NB4 (cell line): ENCODE measurements around the gene FSD1.

Experiments
- DNase-seq: peaks from one replicate; pipeline ENCODE4 v3.0.0; 2010; ENCODE audit warnings: low read depth
- H3K4me3 ChIP-seq: one replicate; pipeline ENCODE4 v1.5.1; 2011; ENCODE audit warnings: mild to moderate bottlenecking, low read depth, low read length, moderate library complexity
- MYC ChIP-seq: IDR thresholded peaks from 2 replicates; pipeline ENCODE4 v1.6.1; 2011; ENCODE audit warnings: low read depth, low read length
- POLR2A ChIP-seq: IDR thresholded peaks from 2 replicates; pipeline ENCODE4 v1.6.1; 2011; ENCODE audit warnings: mild to moderate bottlenecking; ENCODE audit not compliant: insufficient read length; ENCODE audit errors: extremely low read depth
- TF ChIP-seq, protein P1 (sequence below): IDR thresholded peaks from 2 replicates; pipeline ENCODE4 v1.6.1; 2011; ENCODE audit warnings: low read depth, low read length
- TF ChIP-seq, protein P2 (sequence below): IDR thresholded peaks from one replicate; pipeline ENCODE4 v1.5.1; 2012; ENCODE audit warnings: low read depth, low read length

FSD1 gene

GRCh38 chr19:4362831-4363545 is 58.6 kb downstream of the FSD1 start:
- H3K4me3 ChIP-seq = no peak overlapping the region
- TF ChIP-seq POLR2A (no peak), MYC (peak; percentile 50)
- TF ChIP-seq, protein P1, sequence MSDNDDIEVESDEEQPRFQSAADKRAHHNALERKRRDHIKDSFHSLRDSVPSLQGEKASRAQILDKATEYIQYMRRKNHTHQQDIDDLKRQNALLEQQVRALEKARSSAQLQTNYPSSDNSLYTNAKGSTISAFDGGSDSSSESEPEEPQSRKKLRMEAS = peak; percentile 33; the same call in 1 of the 2 replicates
- TF ChIP-seq, protein P2, sequence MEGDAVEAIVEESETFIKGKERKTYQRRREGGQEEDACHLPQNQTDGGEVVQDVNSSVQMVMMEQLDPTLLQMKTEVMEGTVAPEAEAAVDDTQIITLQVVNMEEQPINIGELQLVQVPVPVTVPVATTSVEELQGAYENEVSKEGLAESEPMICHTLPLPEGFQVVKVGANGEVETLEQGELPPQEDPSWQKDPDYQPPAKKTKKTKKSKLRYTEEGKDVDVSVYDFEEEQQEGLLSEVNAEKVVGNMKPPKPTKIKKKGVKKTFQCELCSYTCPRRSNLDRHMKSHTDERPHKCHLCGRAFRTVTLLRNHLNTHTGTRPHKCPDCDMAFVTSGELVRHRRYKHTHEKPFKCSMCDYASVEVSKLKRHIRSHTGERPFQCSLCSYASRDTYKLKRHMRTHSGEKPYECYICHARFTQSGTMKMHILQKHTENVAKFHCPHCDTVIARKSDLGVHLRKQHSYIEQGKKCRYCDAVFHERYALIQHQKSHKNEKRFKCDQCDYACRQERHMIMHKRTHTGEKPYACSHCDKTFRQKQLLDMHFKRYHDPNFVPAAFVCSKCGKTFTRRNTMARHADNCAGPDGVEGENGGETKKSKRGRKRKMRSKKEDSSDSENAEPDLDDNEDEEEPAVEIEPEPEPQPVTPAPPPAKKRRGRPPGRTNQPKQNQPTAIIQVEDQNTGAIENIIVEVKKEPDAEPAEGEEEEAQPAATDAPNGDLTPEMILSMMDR = no peak
- DNase-seq = no peak

GRCh38 chr19:4363571-4364304 is 59.3 kb downstream of the FSD1 start:
- TF ChIP-seq, protein P1 = no peak
- no peak for TF ChIP-seq MYC
- TF ChIP-seq, protein P2 = no peak
- TF ChIP-seq POLR2A = no peak
- no peak for DNase-seq

GRCh38 chr19:4365341-4365740 is 60.9 kb downstream of the FSD1 start:
- DNase-seq = no peak
- no peak for TF ChIP-seq MYC
- TF ChIP-seq, protein P2 = no peak
- no peak for TF ChIP-seq POLR2A
- TF ChIP-seq, protein P1 = no peak
- no peak overlapping the region for H3K4me3 ChIP-seq

More at GRCh38 chr19:4363571-4364304, 59.3 kb downstream of the FSD1 start:
- H3K4me3 ChIP-seq = no peak overlapping the region

DNA sequence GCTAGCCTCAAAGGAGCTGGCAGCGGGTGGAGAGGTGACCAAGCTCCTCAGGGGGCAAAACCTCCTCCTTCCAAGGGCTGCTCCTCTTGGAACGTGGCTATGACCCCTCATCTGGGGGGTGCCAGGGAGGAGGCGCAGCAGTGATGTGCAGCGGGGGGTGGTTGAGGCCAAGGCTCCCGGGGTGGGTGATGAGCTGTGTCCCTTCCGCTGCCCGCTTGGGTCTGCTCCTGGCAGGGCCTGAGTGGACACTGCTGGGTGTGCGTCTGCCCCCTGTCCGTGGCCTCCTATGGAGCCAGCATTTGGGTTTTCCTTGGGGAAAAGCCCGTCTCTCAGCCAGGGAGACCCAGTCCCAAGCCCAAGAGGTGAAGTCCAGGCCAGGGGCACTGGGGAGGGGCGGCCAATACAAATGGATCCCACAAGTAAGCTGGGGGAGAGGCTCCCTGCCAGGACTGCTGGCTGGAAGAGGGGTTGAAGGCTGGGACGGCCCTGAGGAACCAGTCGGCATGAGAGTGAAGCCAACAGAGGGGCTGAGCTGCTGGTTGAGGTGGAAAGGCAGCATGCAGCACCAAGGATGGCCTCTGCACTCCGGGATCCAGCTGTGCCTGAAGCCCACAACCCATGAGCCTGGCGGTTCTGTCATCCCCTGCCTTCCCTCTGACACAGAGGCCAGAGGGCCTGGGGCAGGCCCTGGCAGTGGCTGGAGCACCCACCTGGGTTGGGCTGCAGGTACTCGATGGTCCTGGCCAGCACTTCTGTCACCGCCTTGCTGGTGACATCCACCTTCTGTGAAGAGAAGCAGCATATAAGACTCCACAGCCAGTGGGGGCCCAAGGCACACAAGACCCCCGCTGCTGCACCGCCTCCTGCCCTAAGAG is 61.6 kb downstream of the FSD1 start:
- no peak for DNase-seq
- TF ChIP-seq POLR2A = no peak

DNA sequence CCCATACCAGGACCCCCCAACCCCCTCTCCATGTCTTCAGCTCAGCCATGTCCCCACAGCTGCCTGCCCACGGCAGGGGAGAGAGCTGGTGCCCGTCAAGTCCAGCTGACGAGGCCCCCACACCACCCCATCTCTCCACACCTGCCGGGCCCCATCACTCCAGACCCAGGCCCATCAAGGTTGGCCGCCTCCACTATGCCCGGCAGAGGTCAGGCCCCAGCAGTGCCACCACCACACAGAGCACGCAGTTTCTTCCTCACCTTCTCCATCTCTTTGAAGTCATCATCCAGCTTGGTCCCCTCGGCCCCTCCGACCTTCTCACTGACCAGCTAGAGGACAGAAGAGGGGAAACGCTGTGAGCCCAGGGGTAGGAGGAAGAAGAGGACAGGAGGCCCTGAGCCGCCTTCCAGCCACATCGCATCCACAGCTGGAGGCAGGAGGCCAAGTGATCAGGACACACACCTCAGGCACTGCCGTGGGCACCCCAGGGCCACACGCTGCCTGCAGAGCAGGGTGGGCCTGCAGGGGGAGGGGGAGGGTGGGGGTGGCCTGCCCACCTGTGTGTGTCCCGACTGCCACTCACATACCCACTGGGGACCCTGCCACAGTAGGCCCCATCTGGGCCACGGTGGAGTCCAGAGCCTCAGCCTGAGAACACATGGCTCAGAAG is 62.4 kb downstream of the FSD1 start:
- no peak for DNase-seq
- no peak overlapping the region for H3K4me3 ChIP-seq
- TF ChIP-seq MYC = no peak
- TF ChIP-seq, protein P1 = no peak
- TF ChIP-seq, protein P2 = no peak
- no peak for TF ChIP-seq POLR2A

More for the DNA sequence above, 61.6 kb downstream of the FSD1 start:
- H3K4me3 ChIP-seq = no peak overlapping the region
